Hematopoietic multipotent progenitor cell treated with erythropoietin and hydrocortisone succinate and interleukin-3 and kit ligand, for 4 days (in vitro differentiated cells): Measurements from ENCODE around the gene TMEM242.
A peak's percentile ranks its signal among the peaks of the same experiment; 100 is the strongest.

Experiments used
- DNase-seq: peaks from one replicate; pipeline ENCODE4 v3.0.0-alpha.2; 2015

The TMEM242 gene

DNA sequence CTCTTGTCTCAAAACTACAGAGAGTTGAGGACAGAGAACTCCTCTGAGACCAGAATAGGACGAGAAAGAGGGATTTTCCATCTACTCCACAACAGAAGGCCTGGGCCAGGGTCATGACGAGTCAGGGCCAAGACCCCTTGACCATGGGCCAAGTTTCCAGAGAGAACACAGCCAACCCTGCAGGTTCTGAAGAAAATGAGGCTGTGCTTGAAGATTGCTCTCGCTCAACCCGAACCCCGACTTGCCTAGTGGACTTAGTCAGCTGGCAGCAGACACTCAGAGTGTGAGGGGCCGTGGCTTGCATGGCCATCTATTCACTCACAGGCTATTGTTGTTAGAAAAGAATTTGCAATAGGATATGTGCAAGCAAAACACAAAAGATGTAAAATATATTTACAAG lies 54.5 kb downstream of the TMEM242 start:
- DNase-seq = no peak

DNA sequence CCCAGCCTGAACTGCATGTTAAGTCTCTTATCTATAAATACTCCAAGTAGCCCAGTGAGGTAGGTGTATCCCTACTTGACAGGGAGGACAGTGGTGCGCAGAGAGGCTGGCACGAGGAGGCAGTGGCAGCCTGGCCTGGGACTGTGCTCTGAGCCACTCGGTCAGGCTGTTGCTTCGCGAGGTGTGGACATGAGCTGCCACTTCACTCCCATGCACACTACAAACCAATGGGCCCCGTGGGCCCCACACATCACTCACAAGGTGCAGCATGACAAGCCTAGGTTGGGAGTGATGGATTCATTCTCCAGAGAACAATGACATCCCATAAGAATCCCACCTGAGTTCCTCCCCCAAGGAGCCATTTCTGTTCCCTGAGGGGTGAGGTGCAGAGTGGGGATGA lies 54.9 kb downstream of the TMEM242 start:
- DNase-seq = no peak

DNA sequence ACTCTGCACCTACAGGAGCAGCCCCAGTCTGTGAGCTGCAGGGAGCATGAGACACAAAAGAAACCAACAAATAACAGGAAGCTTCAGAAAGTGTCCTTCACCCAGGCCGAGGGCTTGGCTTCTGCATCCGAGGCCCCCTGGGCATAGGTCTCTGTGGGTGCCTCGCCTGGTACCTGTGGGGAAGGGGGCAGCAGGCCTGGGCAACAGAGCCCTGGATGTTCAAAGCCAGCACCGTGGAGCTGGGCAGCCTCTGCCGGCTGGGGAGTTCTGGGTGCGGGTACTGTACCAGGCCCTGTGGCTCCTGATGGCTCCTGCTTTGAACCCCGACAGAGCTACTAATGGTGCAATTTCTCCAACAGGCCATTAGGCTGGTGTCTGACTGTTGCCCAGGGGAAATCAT lies 55.7 kb downstream of the TMEM242 start:
- DNase-seq = no peak

DNA sequence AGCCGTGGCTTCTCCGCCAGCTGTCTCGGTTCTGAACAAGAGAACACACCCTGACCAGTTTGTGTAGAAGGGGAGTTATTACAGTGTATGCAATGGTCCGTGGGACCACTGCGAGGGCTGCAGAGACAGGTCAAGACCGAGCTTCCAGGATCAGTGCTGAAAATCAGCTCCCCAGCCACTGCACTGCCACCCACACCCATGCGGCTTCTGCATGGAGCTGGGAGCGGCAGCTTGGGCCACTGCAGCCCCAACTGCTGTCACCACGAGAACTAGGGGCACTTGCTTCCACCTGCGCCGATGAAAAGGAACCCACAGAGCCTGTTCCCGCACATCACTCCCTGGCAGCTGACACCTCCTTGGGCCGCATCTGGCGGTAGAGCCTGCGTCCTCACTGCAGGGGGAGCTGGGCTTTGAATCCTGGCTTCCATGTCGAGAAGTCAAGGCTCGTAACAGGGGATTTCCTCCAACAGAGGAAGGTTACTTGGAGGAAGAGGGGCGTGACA lies 56.2 kb downstream of the TMEM242 start:
- DNase-seq = no peak

DNA sequence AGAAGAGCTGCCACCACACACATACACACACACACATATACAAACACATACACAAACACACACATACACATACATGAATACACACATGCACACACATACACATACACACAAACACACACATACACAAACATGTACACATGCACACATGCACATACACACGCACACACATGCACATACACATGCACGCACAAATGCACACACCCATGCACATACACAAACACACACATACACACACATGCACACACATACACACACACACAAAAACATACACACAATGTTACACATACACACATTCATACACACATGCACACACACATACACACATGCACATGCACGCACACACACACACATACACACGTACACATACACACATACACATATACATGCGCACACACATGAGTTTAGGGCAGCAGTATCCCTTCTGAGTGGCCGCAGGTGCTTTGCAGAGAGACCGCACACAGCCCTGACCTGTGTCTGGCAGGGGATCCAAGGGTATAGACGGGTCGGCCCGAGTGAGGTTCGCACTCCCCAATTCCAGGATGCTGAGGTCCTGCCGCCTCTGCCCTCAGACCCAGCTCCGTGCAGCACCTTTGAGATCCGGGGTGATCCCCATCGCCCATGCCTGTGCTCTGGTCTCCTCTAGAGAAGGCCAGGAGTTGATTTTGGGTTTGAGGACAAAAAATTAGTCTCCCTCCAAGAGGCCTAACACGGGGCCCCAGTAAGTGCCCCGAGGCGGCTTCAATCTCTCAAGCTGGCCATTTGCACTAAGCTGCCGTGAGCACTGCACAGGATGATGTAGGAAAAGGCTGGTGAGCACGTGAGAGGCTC lies 56.8 kb downstream of the TMEM242 start:
- no peak for DNase-seq

DNA sequence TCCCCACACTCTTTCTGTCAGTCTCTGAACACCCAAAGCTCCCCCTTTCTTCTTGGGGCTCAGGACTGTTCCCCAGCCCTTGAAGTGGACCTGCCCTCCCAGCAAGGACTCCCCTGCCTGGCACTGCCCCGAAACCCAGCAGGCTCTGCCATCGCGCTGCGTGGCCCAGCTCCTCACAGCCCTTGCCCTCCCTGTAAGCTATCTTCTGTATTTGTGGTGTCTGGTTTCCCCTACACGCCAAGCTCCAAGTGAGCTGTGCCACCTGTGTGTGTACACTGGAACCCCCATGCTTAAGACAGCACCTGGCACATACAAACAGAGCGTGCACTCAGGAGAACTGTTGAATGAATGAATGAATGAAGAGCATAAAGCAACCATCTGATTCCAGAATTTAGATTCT lies 57.7 kb downstream of the TMEM242 start:
- no peak for DNase-seq

DNA sequence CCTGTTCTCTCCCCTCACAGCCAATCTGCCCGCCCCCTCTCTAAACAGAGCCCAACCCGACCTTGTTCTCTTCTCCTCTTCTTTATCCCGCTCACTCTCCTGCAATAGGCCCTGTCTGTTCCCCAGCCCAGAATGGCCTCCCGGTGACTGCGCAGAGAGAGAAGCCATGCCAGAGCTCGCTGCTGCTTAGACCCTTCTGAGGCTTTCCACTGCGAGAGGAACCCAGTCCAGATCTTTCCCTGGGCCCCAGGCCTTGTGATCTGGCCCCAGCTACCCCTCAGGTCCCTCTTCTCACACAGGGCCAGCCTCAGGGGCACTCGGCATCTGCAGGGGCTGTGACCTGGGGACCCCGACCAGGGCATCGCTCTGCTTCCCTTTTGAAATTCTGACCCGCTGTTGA lies 58.1 kb downstream of the TMEM242 start:
- no peak for DNase-seq

DNA sequence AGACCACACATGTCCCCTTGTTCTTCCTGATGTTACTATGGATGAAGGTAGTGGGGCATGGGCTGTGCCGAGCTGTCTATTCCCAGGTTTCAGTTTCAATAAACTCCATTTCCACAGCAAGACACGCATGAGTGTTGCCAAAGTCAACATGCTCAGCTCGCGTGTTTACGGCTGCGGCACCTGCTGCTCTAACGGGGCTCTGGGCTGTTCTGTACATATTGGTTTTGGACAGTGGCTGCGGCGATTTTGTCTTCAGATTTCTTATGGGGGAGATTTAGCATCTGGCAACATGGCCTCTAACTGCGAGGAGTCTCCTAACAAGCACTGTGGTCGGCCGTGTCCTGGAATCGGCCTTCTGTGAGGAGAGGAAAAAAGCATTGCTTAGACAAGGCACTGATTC lies 58.6 kb downstream of the TMEM242 start:
- DNase-seq = no peak

DNA sequence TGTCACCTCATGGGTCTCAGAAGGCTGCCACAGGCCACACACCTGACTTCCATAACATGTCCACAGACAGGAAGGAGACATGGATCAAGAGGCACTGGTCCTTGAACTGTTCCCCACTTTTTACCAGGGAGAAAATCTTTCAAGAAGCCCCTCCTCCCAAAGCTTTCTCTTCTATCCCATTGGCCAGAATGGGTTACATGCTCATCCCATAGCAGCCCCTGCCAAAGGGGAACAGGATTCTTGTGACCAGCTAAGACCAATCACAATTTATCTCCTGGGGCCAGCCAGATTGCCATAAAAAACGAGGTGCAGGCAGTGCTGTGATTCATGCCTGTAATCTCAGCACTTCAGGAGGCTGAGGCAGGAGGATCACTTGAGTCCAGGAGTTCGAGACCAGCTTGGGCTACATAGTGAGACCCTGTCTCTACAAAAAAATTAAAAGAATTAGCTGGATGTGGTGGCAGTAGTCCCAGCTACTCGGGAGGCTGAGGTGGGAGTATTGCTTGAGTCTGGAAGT lies 59.4 kb downstream of the TMEM242 start:
- DNase-seq = no peak

DNA sequence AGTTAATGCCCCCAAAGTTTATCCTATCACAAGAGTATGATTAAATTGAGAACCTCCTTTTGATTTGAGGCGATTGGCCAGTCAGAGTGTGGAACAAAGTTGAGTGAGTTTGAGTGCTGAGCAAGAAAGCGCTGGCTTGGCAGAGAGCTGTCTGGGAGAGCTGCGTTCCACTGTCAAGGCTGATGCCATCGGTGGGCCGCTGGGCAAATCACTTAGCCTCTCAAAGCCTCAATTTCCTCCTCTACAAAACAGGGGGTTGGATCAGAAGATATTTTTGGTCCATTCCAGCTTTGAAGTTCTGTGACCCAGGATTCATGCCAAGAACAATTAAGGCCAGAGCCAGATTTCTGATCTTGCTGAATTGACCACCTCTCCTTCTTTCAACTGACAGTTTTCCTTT lies 60.2 kb downstream of the TMEM242 start:
- DNase-seq = no peak

DNA sequence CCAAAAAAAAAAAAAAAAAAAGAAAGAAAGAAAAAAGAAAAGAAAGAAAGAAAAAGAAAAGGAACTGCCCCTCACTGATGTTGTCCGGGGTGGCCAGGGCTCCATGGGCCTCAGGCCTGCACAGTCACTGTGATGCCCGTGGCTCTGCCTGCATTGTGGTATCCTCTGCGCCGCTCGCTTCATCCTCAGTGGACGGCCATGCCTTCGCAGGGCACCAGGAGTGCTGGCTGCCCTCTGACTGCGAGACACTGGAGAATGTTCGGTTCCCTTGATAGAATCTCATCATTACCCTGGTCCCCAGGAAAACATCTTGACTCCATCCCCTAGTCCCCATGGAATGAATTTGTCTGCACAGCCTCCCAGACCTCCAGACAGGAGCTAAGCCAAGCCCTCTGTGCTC lies 61.7 kb downstream of the TMEM242 start:
- no peak for DNase-seq

DNA sequence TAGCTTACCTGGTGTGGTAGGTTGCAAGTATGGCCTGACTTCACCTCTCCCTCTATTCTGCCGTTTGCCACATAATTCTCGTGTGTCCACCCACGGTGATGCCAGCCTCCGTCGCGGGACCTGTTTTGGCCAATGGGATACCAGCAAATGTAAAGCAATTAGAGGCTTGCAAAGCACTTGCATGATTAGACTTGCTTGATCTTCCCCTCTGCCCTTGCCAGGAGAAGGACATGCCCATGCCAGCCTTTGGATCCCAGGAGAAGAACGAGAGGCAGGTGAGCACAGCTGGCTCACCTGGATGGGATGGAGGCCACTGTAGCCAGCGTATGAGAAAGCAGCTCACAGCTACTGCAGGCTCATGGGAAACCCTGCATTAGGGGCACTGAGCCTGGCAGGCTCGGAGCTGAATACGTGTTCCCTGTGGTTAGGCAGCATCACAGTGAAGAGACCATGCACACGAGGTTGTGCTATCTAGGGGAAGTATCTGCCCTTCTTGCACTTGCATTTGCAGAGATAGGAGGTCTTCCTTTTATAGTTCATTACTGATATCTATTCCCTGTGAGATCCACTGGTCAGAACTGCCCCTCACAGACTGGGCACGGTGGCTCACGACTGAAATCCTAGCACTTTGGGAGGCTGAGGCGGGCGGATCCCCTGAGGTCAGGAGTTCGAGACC lies 62.4 kb downstream of the TMEM242 start:
- peak; percentile 61 for DNase-seq

DNA sequence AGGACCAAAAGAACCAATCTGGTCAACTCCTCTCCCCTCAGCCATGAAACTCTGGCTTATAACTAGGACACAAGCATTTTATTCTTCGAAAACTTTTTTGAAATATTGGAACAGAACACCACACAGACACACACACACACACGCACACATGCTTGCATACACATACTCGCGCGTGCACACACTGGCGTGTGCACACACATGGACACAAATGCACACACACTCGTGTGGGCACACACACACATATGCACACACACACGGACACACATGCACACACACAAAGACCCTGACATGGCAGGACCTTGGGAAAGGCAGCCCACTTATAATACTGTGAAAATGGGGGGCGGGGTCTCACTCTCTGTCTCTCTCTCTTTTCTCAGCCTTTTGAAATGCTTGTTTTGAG lies 63.9 kb downstream of the TMEM242 start:
- DNase-seq = no peak

DNA sequence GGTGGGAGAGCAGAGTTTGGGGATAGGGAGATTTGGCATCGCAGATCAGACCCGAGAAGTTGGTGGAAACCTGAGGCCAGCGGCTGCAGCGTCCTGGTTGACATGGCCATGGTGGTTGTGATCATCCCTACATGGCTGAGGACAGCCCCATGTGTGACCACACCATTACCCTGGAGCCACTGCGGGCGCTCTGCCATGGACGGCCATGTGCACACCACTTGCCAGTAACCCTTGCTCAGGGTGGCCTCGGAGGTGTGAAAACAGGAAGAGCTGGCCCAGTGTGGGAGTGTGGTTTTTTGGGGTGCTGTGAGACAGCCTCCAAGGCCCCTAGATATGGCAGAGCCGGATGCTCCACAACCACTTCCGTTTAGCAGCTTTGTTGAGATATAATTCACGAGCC lies 64.4 kb downstream of the TMEM242 start:
- DNase-seq = no peak

DNA sequence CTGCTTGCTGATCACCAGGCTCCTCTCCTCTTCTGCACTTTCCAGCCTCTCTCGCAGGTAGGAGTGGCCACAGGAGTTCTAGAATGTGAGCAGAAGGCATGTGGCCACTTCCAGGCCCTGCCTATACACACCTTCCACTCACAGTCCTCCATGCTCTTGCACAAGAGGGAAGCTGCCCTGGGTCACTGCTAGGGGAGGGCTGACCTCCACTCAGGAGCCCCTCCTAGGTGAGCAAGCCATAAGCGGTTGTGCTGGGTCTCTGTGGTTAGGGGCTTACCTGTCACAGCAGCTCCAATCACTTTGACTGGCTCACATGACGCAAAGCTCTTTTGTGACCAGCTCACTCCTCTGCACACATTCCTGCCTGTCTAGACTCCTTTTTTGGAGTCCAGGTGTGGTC lies 68.2 kb downstream of the TMEM242 start:
- DNase-seq = no peak

DNA sequence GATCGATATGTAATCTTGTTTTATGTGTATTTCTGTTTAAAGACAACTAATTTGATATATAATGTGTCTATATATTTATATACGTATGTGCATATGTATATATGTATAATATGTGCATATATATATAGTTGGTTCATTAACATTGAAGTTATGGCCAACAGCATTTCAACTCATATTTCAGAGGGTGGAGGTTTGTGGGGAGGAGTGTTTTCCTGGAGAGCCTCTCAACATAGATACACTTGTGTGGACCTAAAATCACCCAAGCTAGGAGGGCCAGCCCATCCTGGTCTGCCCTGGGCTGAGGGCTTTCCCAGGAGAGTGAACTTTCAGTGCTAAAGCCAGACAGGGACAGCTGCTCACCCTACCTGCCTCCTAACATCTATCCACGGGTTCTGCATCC lies 68.8 kb downstream of the TMEM242 start:
- no peak for DNase-seq

DNA sequence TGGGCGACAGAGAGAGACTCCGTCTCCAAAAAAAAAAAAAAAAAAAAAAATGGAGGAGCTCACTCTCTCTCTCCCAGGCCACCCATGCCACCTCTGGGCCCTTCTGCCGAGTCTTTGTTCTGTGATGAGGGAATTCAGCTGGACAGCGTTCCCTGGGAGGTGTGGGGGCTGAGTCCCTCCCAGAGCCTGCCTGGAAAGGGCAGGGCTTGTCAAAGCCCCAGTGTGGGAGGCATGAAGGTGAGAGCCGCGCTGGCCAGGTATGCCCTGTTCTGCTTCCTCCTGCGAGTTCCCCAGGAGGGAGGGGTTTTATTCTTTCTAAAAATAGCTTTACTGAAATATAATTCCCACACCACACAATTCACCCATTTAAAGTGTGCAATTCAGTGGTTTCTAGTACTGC lies 69.6 kb downstream of the TMEM242 start:
- no peak for DNase-seq

DNA sequence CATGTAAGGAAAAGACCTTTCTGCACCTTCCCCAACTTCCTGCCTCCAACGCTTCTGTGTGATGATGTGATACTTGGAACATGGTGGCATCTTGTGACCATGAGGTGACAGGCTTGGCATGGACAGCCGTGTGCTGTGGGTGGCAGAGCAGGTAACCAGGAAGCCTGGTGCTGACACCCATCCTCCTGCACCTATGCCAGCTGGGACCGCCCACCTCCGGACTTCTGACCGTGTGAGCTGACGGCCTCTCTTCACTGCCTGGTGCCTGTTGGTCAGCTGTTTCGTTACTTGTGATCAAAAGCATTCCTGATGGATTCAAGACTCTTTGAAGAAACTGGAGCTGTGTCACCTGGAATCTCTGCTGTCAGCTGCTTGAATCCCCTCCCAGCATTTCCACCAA lies 70.3 kb downstream of the TMEM242 start:
- no peak for DNase-seq

DNA sequence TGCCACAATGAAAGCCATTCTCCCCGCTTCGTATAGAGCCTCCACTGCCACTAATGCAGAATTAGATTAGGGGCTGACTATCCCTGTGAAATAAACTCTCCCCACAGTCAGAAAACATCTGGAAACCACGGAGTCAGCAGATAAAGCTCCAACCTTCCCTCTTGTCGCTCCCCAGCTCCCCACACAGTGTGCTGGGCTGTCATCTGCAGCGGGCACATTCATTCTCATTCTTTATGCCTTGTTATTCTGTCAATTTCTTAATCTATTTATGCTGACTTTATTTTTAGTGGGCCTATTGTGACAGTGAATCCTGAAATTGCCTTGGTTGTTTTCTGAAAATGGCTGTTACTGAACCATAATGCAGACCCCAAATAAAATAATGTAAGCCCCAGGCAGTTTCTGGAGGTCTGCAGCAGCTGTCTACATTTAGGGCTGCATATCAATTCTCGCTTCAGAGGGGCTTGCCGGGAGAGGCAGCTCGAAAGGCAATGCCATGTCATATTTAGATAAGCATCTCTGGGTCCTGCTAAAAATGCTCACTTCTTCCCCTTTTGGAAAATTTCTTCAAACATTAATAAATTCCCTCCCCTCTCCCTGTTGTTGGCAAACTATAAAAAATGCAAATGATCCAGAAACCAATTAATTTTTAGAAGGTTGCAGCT lies 71.6 kb downstream of the TMEM242 start:
- no peak for DNase-seq

DNA sequence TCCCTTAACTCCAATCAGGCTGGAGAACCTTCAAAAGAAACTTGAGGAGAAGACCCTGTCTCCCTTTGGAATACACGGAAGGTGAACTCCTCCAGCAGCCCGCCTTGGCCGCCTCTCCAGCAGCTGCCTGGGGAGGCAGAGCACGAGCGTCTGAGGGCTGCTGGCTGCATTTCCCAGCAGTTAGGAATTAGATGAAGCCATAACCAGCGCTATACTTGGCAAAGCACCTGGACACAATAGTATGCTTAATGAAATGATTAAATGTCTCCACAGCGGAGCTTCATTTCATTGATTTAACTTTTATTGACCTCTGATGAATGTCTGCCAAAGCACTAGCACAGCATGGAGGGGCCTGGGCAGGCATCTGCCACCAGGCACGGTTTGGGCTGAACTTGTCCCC lies 73.5 kb downstream of the TMEM242 start:
- DNase-seq = no peak

DNA sequence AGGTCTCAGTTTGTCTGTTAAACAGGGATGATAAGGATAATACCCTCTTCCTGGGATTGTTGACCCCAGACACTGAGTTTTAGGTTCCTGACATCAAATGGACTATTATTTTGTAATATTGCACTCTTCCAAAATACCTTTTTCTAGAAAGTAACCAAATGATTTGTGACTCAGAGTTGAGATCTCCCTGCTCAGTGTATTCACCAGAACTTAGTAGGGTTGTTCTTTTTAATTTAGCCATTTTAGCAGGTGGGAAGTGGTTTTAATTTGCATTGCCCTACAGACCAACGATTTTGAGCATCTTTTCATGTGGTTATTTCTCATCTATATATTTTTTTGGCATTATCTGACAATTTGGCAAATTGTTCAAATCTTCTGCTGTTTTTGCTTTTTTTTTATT lies 75.1 kb downstream of the TMEM242 start:
- no peak for DNase-seq

DNA sequence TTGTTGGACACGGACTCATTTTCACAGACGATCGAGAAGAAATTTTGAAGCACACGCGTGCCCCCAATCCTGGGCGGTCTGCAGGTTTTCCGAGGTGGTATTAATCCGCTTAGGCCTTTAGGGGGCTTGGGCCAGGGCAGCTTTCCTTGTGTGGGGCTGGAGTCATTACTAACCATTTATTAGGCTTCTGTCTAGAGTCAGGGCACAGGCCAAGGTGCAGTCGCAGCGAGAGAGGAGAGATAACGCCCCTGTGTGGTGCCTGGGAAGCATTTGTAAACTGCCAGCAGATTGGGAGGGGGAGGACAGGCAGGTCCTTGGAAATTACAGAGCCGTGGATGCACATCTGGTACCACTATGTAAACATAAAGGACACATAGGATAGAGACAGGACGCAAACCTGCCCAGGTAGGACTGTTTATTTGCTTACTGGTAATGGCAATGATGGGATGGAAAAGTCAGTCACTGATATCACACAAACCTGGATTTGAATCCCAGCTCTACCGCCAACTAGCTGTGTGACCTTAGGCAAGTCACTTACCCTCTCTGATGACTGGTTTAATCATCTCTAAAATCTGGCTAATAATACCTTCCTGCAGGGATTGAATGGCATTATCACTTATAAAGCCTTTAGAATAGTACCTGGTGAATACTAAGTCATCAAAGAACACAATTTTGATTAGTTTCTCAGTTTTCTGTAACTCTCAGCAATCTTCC lies 76.4 kb downstream of the TMEM242 start:
- no peak for DNase-seq

DNA sequence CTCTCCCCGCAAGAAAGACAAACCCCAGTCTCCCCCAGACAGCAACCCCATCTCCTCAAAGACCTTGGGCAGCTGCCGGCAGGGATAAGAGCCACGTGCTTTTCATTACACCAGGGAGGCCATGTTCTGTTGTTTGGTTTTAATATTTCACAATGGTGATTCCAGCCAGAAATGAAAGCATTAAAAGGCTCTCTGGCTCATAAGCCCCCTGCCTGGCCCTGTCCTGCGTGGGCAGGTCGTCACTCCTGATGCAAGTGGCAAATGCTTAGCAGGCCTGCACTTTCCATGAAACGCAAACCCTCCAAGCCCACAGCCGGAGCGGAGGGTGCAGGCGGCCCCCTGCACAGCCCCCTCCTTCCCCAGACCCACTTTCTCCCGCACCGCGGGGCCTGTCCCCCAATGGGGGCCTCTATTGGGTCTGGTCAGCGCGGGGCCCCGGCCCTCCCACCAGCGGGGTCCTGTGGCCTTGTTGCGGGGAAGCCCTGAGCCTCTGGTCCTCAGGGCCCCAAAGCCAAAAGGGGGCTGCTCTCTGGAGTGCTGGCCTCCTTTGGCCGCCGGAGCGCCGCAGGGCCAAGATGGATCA lies 77.2 kb downstream of the TMEM242 start:
- DNase-seq = no peak
